Left lung (tissue), 10 donors: ENCODE measurements around the gene KIRREL3. TPM values are rescaled to one million over a fixed set of nuclear protein-coding genes. Genes with fewer than 3 reads are reported as not detected.

Experiments used
- ATAC-seq: fragments of 200-7000 bp; cut with Tn5 transposase; one replicate; pipeline ENCODE4 v1.9.1; 2020; ENCODE audit warnings: moderate library complexity
- DNase-seq, 4 donors: peaks; one replicate each; pipeline ENCODE4 v3.0.0-alpha.2; 2013 to 2020
- H3K27ac ChIP-seq, 2 donors: fragments of 200-600 bp; sonication (generic) in 1 of 2; one replicate each; pipeline versions ENCODE4 v1.5.0 to v1.8.0; 2020 to 2021
- H3K27me3 ChIP-seq, 2 donors: fragments of 200-600 bp; sonication (generic) in 1 of 2; one replicate each; pipeline versions ENCODE4 v1.5.0 to v1.8.0; 2020 to 2021
- H3K36me3 ChIP-seq, 2 donors: fragments of 200-600 bp; sonication (generic) in 1 of 2; one replicate each; pipeline versions ENCODE4 v1.5.0 to v1.8.0; 2020 to 2021
- H3K4me1 ChIP-seq, 2 donors: fragments of 200-600 bp; one replicate each; pipeline ENCODE4 v1.8.0; 2021
- H3K4me3 ChIP-seq, 2 donors: fragments of 200-600 bp; sonication (generic) in 1 of 2; one replicate each; pipeline versions ENCODE4 v1.5.0 to v1.8.0; 2020 to 2021; ENCODE audit warnings: mild to moderate bottlenecking in 1 of 2
- H3K9me3 ChIP-seq, 2 donors: fragments of 200-600 bp; sonication (generic) in 1 of 2; one replicate each; pipeline versions ENCODE4 v1.5.0 to v1.8.0; 2020 to 2021
- intact Hi-C, 2 donors: fragments of 100-400 bp; cut with DNase I; formaldehyde crosslinking; loops; one replicate each; pipeline versions ENCODE4 v1.11.2 to v1.14.2; 2022
- polyA plus RNA-seq, 6 donors: library from polyadenylated mRNA; unstranded; fragments of 120-200 nt; gene quantifications; one replicate each; pipeline ENCODE4 v1.2.1, GENCODE V29; 2013; ENCODE audit not compliant: insufficient read length in 6 of 6
- total RNA-seq, 2 donors: library from RNA; stranded (reverse); fragmentation: NEBNext Ultra II Directional; extraction: Animal tissue kit (Norgen Biotek cat#: 25700); gene quantifications; one replicate each; pipeline ENCODE4 v1.2.1, GENCODE V29; 2021
- TF ChIP-seq, protein P1 (sequence below), 2 donors: fragments of 200-600 bp; sonication (generic) in 1 of 2; IDR thresholded peaks; one replicate each; pipeline versions ENCODE4 v1.5.0 to v1.8.0; 2021; ENCODE audit warnings: antibody characterized with exemption in 2 of 2
- donor health status: DM: no; HTN: yes; CAD: no.
- donor health status: DM: no; HTN: no; CAD: no.

The KIRREL3 gene
- total and polyA plus RNA-seq, 8 donors: 1.6 to 2.5 (median 2.0) TPM; not detected in 2

DNA sequence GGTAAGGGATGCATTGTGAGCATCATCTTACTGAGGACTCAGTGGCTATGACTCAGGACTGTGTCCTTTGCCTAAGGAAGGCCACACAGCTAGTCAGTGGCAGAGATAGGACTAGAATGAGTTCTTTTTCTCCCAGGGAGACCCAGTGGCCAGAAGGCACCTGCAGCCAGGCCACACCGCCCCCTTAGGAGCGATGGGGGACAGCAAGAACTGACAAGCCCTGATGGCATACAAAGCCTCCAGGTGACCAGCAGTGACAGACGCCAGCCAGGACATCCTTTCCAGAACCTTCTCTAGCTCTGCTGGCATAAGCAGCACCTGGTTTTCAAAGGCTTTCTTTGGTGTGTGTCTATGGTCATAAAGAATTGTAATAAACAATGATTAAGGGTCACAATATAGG, 405.0 kb downstream of the KIRREL3 start:
- no peak overlapping the region for H3K4me3 ChIP-seq
- no peaks in the 10 kb centered on the region for H3K4me1 ChIP-seq
- H3K9me3 ChIP-seq: no peaks in the 10 kb centered on the region
- TF ChIP-seq, protein P1, sequence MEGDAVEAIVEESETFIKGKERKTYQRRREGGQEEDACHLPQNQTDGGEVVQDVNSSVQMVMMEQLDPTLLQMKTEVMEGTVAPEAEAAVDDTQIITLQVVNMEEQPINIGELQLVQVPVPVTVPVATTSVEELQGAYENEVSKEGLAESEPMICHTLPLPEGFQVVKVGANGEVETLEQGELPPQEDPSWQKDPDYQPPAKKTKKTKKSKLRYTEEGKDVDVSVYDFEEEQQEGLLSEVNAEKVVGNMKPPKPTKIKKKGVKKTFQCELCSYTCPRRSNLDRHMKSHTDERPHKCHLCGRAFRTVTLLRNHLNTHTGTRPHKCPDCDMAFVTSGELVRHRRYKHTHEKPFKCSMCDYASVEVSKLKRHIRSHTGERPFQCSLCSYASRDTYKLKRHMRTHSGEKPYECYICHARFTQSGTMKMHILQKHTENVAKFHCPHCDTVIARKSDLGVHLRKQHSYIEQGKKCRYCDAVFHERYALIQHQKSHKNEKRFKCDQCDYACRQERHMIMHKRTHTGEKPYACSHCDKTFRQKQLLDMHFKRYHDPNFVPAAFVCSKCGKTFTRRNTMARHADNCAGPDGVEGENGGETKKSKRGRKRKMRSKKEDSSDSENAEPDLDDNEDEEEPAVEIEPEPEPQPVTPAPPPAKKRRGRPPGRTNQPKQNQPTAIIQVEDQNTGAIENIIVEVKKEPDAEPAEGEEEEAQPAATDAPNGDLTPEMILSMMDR (IDR thresholded peaks at IDR 0.05): no peak
- no peaks in the 10 kb centered on the region for H3K36me3 ChIP-seq
- ATAC-seq: peak; percentile 9
- H3K27ac ChIP-seq: no peak overlapping the region
- intact Hi-C loops: no loop called here
- DNase-seq: no peak
- peaks cover 0 to 6% of the 10 kb centered on the region in 2 donors for H3K27me3 ChIP-seq

DNA sequence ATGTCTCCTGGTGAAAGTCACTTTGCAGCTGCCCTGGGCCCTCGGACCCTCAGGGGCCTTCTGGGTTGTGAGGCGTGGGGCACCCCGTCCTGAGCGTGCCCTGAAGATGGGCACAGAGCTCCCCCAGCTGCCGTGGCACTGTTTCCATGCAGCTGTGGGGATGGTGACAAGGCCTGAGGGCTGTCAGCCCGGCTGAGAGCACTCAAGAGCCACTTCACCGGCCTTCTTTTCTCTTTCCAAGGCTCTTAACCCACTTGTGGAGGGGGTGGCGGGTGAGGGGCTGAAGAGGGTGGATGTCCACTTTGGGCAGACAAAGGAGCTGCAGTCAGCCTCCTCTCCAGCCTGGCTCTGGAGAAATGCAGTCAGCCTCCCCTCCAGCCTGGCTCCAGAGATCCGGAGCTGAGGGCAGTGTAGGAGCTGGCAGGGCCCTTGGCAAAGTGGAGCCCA, 405.6 kb downstream of the KIRREL3 start:
- TF ChIP-seq, protein P1 (IDR thresholded peaks at IDR 0.05): no peak
- Histone ChIP-seq H3K4me3 (no peak overlapping the region), H3K27ac (no peak overlapping the region), H3K9me3 (no peaks in the 10 kb centered on the region), H3K27me3 (peaks cover 0 to 6% of the 10 kb centered on the region in 2 donors), H3K4me1 (no peaks in the 10 kb centered on the region), H3K36me3 (no peaks in the 10 kb centered on the region)
- peak; percentile 82 for ATAC-seq
- DNase-seq: peak in 3 of 4 donors; percentile 36 to 44 (median 40)
- intact Hi-C loops: no loop called here

DNA sequence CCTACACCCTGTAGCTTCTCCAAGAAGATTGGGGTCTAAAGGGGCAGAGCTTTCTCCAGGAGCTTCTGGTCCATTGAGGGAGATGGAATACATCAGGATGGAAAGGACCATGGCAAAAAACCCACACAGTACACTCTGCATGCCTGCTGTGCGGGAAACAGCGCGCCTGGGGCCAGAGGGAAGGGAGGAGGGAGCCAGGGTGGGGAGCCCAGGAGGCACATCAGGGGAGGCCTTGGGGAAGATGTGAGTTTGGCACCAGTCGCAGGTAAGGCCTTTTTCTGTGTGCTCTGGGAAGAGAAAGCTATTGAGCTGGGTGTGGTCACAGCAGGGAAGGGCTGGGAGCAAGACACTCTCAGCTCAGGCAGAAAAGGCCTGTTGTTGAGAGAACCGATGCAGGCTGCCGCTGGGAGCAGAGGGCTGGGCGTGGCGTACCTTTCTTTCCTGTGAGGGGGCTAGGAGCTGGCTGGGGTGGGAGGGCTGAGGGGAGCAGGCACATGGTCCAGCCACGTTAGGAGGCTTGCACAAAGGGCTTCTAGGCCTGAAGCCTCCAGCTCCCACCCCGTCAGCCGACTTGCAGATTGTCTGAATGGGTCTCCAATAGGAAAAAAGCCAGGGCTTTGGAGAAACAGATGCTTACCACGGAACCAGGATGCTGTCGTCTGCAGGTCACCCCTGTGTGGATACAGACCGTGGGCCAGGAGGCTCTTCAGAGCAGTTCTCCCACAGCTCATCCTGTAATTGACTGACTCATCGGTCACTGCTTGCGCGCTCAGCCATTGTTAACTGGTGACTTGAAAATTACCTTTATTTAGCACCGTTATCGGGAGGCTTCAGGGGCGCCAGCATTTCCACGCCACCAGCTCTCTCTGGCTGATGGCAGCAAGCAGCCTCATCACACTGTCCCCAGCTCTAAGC, 407.8 kb downstream of the KIRREL3 start:
- no peak for ATAC-seq
- Histone ChIP-seq H3K9me3 (no peaks in the 10 kb centered on the region), H3K4me1 (no peaks in the 10 kb centered on the region), H3K27ac (no peak overlapping the region), H3K36me3 (no peaks in the 10 kb centered on the region), H3K4me3 (no peak overlapping the region), H3K27me3 (peaks cover 0 to 4% of the 10 kb centered on the region in 2 donors)
- intact Hi-C loops: no loop called here
- no peak for DNase-seq
- TF ChIP-seq, protein P1 (IDR thresholded peaks at IDR 0.05): no peak

DNA sequence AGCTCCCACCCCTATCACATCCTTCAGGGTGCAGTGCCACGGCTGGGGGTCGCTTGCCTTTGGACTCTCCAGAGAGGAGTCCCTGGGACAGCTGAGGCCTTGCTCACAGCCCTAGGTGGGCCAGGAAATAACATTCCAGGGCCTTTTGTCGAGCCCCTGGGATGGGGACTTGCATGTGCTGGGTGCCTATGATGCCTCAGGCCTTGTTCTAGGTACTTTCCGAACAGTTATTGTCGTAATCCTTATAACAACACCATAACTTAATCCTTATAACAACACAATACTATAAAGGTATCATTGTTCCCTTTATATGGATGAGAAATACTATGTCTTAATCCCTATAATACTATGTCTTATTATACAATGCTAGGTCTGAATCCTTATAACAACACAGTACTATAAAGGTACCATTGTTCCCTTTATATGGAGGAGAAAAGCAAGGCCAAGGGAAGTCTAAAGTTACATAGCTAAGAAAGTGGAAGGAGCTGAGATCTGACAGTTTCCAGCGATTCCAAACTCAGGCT, 408.5 kb downstream of the KIRREL3 start:
- intact Hi-C loops: no loop called here

DNA sequence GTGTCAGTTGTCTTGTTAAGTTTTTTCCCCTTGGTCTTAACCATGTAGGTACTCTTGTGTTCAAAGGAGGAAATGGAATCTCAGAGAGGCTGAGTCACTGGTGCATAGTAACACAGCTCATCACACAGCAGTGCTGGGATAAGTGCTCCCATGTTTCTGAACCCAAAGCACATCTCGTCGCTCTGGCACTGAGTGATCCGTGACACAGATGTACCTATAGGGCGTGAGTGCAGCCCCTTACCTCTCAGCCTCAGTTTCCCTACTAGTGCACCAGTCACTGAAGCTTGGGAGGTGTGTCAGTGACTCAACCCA, 411.1 kb downstream of the KIRREL3 start:
- TF ChIP-seq, protein P1 (IDR thresholded peaks at IDR 0.05): no peak
- no peaks in the 10 kb centered on the region for H3K9me3 ChIP-seq
- no peak overlapping the region for H3K4me3 ChIP-seq
- DNase-seq (no peak), ATAC-seq (peak; percentile 6)
- no peaks in the 10 kb centered on the region for H3K36me3 ChIP-seq
- H3K27me3 ChIP-seq: peaks cover 0 to 4% of the 10 kb centered on the region in 2 donors
- no peak overlapping the region for H3K27ac ChIP-seq
- intact Hi-C loops: no loop called here
- H3K4me1 ChIP-seq: no peaks in the 10 kb centered on the region

More for the DNA sequence above, 408.5 kb downstream of the KIRREL3 start:
- no peak for ATAC-seq
- Histone ChIP-seq H3K36me3 (no peaks in the 10 kb centered on the region), H3K4me3 (no peak overlapping the region), H3K27ac (no peak overlapping the region), H3K27me3 (peaks cover 0 to 4% of the 10 kb centered on the region in 2 donors), H3K9me3 (no peaks in the 10 kb centered on the region), H3K4me1 (no peaks in the 10 kb centered on the region)
- TF ChIP-seq, protein P1 (IDR thresholded peaks at IDR 0.05): no peak
- DNase-seq: no peak
